NCI-H524 (cell line): ENCODE measurements around the gene ZC3H7A.

Experiments
- DNase-seq, 2 experiments: peaks; one replicate each; lab custom pipeline; 2025; lab: John Stamatoyannopoulos, UW

The ZC3H7A gene

GRCh38 chr16:11737713-11738112 lies 59.3 kb downstream of the ZC3H7A start:
- DNase-seq, result no peak

GRCh38 chr16:11736903-11737302 lies 60.2 kb downstream of the ZC3H7A start:
- no peak for DNase-seq

- DNase-seq, result no peak
These were observed 61.3 kb downstream of the ZC3H7A start for GRCh38 chr16:11735787-11736186.

- DNase-seq, result no peak
These were observed 62.4 kb downstream of the ZC3H7A start for GRCh38 chr16:11734653-11735043.

GRCh38 chr16:11734025-11734652 lies 62.9 kb downstream of the ZC3H7A start:
- DNase-seq, result no peak

- DNase-seq, result no peak
These were observed 65.8 kb downstream of the ZC3H7A start for GRCh38 chr16:11731222-11731621.

- DNase-seq, result no peak
These were observed 67.3 kb downstream of the ZC3H7A start for GRCh38 chr16:11729787-11730186.

- DNase-seq, result no peak
These were observed 69.1 kb downstream of the ZC3H7A start for GRCh38 chr16:11727796-11728543.

GRCh38 chr16:11726008-11726407 lies 71.0 kb downstream of the ZC3H7A start:
- no peak for DNase-seq

GRCh38 chr16:11725457-11725856 lies 71.6 kb downstream of the ZC3H7A start:
- DNase-seq, result peak; percentile 10 to 62

GRCh38 chr16:11722468-11722808 lies 74.6 kb downstream of the ZC3H7A start:
- DNase-seq, result no peak

- no peak for DNase-seq
These were observed 75.1 kb downstream of the ZC3H7A start for GRCh38 chr16:11721781-11722467.

GRCh38 chr16:11719762-11720161 lies 77.3 kb downstream of the ZC3H7A start:
- DNase-seq, result no peak

GRCh38 chr16:11719171-11719570 lies 77.9 kb downstream of the ZC3H7A start:
- no peak for DNase-seq

GRCh38 chr16:11717811-11718210 lies 79.2 kb downstream of the ZC3H7A start:
- DNase-seq, result no peak

- no peak for DNase-seq
These were observed 80.7 kb downstream of the ZC3H7A start for GRCh38 chr16:11716336-11716735.

GRCh38 chr16:11715246-11715947 lies 81.7 kb downstream of the ZC3H7A start:
- DNase-seq, result no peak

- no peak for DNase-seq
These were observed 84.9 kb downstream of the ZC3H7A start for GRCh38 chr16:11712122-11712521.

- DNase-seq, result no peak
These were observed 85.4 kb downstream of the ZC3H7A start for GRCh38 chr16:11711662-11712061.

GRCh38 chr16:11708421-11708820 lies 88.6 kb downstream of the ZC3H7A start:
- no peak for DNase-seq

GRCh38 chr16:11707679-11708197 lies 89.3 kb downstream of the ZC3H7A start:
- no peak for DNase-seq

- no peak for DNase-seq
These were observed 90.8 kb downstream of the ZC3H7A start for GRCh38 chr16:11706180-11706742.
